K562 (cell line): ENCODE data around the gene C3. TPM values are rescaled to one million over a fixed set of nuclear protein-coding genes. Genes with fewer than 3 reads are reported as not detected.
A peak's percentile ranks its signal among the peaks of the same experiment; 100 is the strongest.

Source experiments
- ARID3A ChIP-seq: IDR thresholded peaks from 2 replicates; pipeline ENCODE4 v1.6.1; 2012; ENCODE audit warnings: low read depth, low read length, improper control_type of control experiment, borderline replicate concordance
- ATF3 ChIP-seq, 2 experiments: fragments of 450-650 bp in 1 of 2; sonication (generic) in 1 of 2; formaldehyde crosslinking in 1 of 2; IDR thresholded peaks in 1 of 2; conservative IDR thresholded peaks in 1 of 2; 2 replicates each; pipeline versions ENCODE4 v1.6.1 to v1.8.1; 2016 to 2023; ENCODE audit warnings: mild to moderate bottlenecking in 2 of 2, moderate library complexity in 2 of 2, inconsistent platforms in 1 of 2, missing genetic modification reagents in 1 of 2
- BRD4 ChIP-seq: fragments of 200-600 bp; sonication (generic); IDR thresholded peaks from 2 replicates; pipeline ENCODE4 v1.6.1; 2017; ENCODE audit warnings: inconsistent platforms
- CHD2 ChIP-seq: IDR thresholded peaks from 2 replicates; pipeline ENCODE4 v1.6.1; 2011; ENCODE audit warnings: low read depth, low read length
- ELK3 ChIP-seq: fragments of 450-650 bp; formaldehyde crosslinking; IDR thresholded peaks from 2 replicates; pipeline ENCODE4 v1.4.0; 2020; ENCODE audit warnings: mild to moderate bottlenecking
- ETV5 ChIP-seq: sonication (generic); formaldehyde crosslinking; IDR thresholded peaks from 2 replicates; pipeline ENCODE4 v1.4.0; 2020; ENCODE audit warnings: low read depth, mild to moderate bottlenecking, missing genetic modification reagents
- HOXB6 ChIP-seq: fragments of 250-450 bp; sonication (Bioruptor Pico); IDR thresholded peaks from 2 replicates; pipeline ENCODE4 v1.5.1; 2022; ENCODE audit warnings: mild to moderate bottlenecking, borderline replicate concordance
- JUN ChIP-seq, 2 experiments: sonication (generic) in 1 of 2; formaldehyde crosslinking in 1 of 2; IDR thresholded peaks; 2 replicates each; pipeline versions ENCODE4 v1.6.1 to v1.8.0; 2012 to 2022; ENCODE audit warnings: borderline replicate concordance in 2 of 2, mild to moderate bottlenecking in 2 of 2, improper control_type of control experiment in 1 of 2, low read depth in 1 of 2, low read length in 1 of 2, missing genetic modification reagents in 1 of 2
- MLLT1 ChIP-seq, 2 experiments: fragments of 450-650 bp; IDR thresholded peaks; 2 replicates each; pipeline ENCODE4 v1.6.1; 2016
- MYNN ChIP-seq, 2 experiments: sonication (generic); formaldehyde crosslinking in 1 of 2; IDR thresholded peaks; 2 replicates each; pipeline versions ENCODE4 v1.5.0 to v1.6.1; 2016 to 2020; ENCODE audit warnings: antibody characterized with exemption in 1 of 2, missing genetic modification reagents in 1 of 2
- NFIX ChIP-seq: fragments of 250-450 bp; sonication (Bioruptor Pico); IDR thresholded peaks from 2 replicates; pipeline ENCODE4 v1.4.0; 2020; ENCODE audit warnings: low read depth, mild to moderate bottlenecking, moderate library complexity
- NR2C1 ChIP-seq, 2 experiments: fragments of 450-650 bp; IDR thresholded peaks; 2 replicates each; pipeline ENCODE4 v1.6.1; 2017; ENCODE audit warnings: mild to moderate bottlenecking in 2 of 2, antibody characterized with exemption in 1 of 2, inconsistent platforms in 1 of 2, missing compliant biosample characterization in 1 of 2, missing genetic modification characterization in 1 of 2
- POLR2B ChIP-seq: fragments of 450-650 bp; IDR thresholded peaks from 2 replicates; pipeline ENCODE4 v1.6.1; 2018; ENCODE audit warnings: low read depth; ENCODE audit not compliant: partially characterized antibody
- PTTG1 ChIP-seq: fragments of 450-650 bp; IDR thresholded peaks from 2 replicates; pipeline ENCODE4 v1.6.1; 2016; ENCODE audit warnings: low read depth, mild to moderate bottlenecking, missing genetic modification characterization, missing compliant biosample characterization
- RNF2 ChIP-seq: sonication (generic); IDR thresholded peaks from 2 replicates; pipeline ENCODE4 v1.6.1; 2016
- YBX1 ChIP-seq: fragments of 450-650 bp; IDR thresholded peaks from 2 replicates; pipeline ENCODE4 v1.7.1; 2016; ENCODE audit warnings: mild to moderate bottlenecking
- ZFP1 ChIP-seq: fragments of 450-650 bp; formaldehyde crosslinking; IDR thresholded peaks from 2 replicates; pipeline ENCODE4 v1.4.0; 2020; ENCODE audit warnings: mild to moderate bottlenecking, mixed read lengths
- ZNF143 ChIP-seq: sonication (generic); formaldehyde crosslinking; IDR thresholded peaks from 2 replicates; pipeline ENCODE4 v1.9.0; 2022; ENCODE audit warnings: mild to moderate bottlenecking, missing genetic modification reagents
- ZNF668 ChIP-seq: fragments of 250-450 bp; sonication (Bioruptor Pico); IDR thresholded peaks from 2 replicates; pipeline ENCODE4 v1.8.0; 2022; ENCODE audit warnings: mild to moderate bottlenecking, inconsistent platforms
- ZNF780A ChIP-seq: fragments of 250-450 bp; sonication (Bioruptor Pico); IDR thresholded peaks from 2 replicates; pipeline ENCODE4 v1.5.0; 2021; ENCODE audit warnings: mild to moderate bottlenecking
- polyA plus RNA-seq, 8 experiments: library from polyadenylated mRNA; depleted of rRNA in 4 of 8; stranded (reverse) in 5 of 8; unstranded in 3 of 8; fragments of >200 nt; fragmentation: Nextera tagmentation in 2 of 8; fragmentation: Illumina TruSeq in 1 of 8; extraction: Ambion mirVana in 2 of 8; extraction: Trizol in 1 of 8; gene quantifications; 2 replicates each; pipeline versions ENCODE4 v1.2.1 to v1.2.3, GENCODE V29; 2011 to 2014; ENCODE audit warnings: inconsistent platforms in 1 of 8, missing spikeins in 1 of 8
- total RNA-seq, 7 experiments: library from RNA; depleted of rRNA in 6 of 7; stranded (reverse); fragments of >200 nt in 6 of 7; fragmentation: Illumina TruSeq in 2 of 7; extraction: Trizol in 2 of 7; gene quantifications; 2 replicates each; pipeline versions ENCODE4 v1.2.1 to v1.2.3, GENCODE V29; 2011 to 2021; ENCODE audit warnings: low replicate concordance in 1 of 7

The C3 gene
- total and polyA plus RNA-seq, 9 of the 15 experiments (the other 6 are each of a cell fraction or from before 2014, with no cell fraction given) = 0.59 to 10.6 (median 2.2) TPM

GRCh38 chr19:6737873-6738786 lies 17.7 kb upstream of the C3 start (continued):
- TF ChIP-seq ARID3A = no peak
- TF ChIP-seq ZNF668 (CRISPR knock-in tag) = 0 out of 2 replicates have a peak, but pooled peaks have one; percentile 53
- TF ChIP-seq ZNF143 = peak; percentile 95
- peak; percentile 98 for TF ChIP-seq NR2C1 (IDR thresholded peaks at IDR 0.05)
- peak; percentile 98 for TF ChIP-seq NR2C1 (tag; IDR thresholded peaks at IDR 0.05)
- TF ChIP-seq ETV5 (CRISPR knock-in tag) = no peak
- no peak for TF ChIP-seq HOXB6 (CRISPR knock-in tag)
- no peak for TF ChIP-seq ZFP1
- TF ChIP-seq ZNF780A (CRISPR knock-in tag) = no peak
- no peak for TF ChIP-seq ELK3 (CRISPR knock-in tag)
- TF ChIP-seq NFIX = peak; percentile 28; the same call in 1 of the 2 replicates
- 0 out of 2 replicates have a peak, but pooled peaks have one; percentile 37 for TF ChIP-seq PTTG1 (tag)
- TF ChIP-seq JUN (IDR thresholded peaks at IDR 0.05; ENCODE audit: borderline replicate concordance, low read depth, low read length) = no peak
- TF ChIP-seq JUN (CRISPR knock-in tag; IDR thresholded peaks at IDR 0.05; ENCODE audit: borderline replicate concordance) = no peak
- no peak for TF ChIP-seq YBX1
- TF ChIP-seq BRD4 = no peak
- TF ChIP-seq MLLT1 (IDR thresholded peaks at IDR 0.05) = no peak
- no peak for TF ChIP-seq ATF3 (IDR thresholded peaks at IDR 0.05)
- TF ChIP-seq ATF3 (CRISPR knock-in tag; conservative IDR thresholded peaks at IDR 0.05) = no peak
- TF ChIP-seq CHD2 = no peak
- TF ChIP-seq MYNN (IDR thresholded peaks at IDR 0.05) = no peak
- TF ChIP-seq MYNN (CRISPR knock-in tag; IDR thresholded peaks at IDR 0.05) = no peak
- no peak for TF ChIP-seq POLR2B
- 0 out of 2 replicates have a peak, but pooled peaks have one; percentile 65 for TF ChIP-seq RNF2
